HL-60 (cell line): ENCODE results near the gene NFYC.

ENCODE experiments used
- SPI1 ChIP-seq: IDR thresholded peaks from 2 replicates; pipeline ENCODE4 v1.6.1; 2012; ENCODE audit warnings: low read depth, mild to moderate bottlenecking, borderline replicate concordance
- TF ChIP-seq, protein P1 (sequence below): IDR thresholded peaks from one replicate; pipeline ENCODE4 v1.5.1; 2011; ENCODE audit warnings: low read length, control low read depth, inconsistent platforms; ENCODE audit not compliant: insufficient read depth
- TF ChIP-seq, protein P2 (sequence below): IDR thresholded peaks from 2 replicates; pipeline ENCODE4 v1.6.1; 2012; ENCODE audit warnings: low read depth; ENCODE audit not compliant: insufficient replicate concordance

DNA sequence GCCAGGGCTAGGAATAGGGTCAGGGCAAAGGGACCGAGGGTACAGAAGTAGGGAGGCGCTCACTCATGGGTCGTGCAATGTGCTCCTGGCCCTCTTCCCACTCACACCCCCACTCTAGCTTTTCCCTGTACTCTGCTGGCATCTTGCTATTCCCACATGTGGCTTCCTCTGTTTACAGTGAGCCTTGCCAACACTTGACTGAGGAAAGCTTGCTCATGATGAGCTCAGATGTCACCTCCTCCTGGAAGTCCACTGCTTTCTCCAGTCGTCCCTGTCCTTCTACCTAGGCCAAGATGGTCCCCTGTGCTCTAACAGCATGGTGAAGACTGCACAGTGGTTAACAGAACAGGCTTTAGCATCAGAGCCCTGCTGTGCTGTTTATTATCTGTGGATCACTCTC lies 18.1 kb upstream of the NFYC start:
- TF ChIP-seq, protein P1, sequence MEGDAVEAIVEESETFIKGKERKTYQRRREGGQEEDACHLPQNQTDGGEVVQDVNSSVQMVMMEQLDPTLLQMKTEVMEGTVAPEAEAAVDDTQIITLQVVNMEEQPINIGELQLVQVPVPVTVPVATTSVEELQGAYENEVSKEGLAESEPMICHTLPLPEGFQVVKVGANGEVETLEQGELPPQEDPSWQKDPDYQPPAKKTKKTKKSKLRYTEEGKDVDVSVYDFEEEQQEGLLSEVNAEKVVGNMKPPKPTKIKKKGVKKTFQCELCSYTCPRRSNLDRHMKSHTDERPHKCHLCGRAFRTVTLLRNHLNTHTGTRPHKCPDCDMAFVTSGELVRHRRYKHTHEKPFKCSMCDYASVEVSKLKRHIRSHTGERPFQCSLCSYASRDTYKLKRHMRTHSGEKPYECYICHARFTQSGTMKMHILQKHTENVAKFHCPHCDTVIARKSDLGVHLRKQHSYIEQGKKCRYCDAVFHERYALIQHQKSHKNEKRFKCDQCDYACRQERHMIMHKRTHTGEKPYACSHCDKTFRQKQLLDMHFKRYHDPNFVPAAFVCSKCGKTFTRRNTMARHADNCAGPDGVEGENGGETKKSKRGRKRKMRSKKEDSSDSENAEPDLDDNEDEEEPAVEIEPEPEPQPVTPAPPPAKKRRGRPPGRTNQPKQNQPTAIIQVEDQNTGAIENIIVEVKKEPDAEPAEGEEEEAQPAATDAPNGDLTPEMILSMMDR = no peak
- TF ChIP-seq, protein P2, sequence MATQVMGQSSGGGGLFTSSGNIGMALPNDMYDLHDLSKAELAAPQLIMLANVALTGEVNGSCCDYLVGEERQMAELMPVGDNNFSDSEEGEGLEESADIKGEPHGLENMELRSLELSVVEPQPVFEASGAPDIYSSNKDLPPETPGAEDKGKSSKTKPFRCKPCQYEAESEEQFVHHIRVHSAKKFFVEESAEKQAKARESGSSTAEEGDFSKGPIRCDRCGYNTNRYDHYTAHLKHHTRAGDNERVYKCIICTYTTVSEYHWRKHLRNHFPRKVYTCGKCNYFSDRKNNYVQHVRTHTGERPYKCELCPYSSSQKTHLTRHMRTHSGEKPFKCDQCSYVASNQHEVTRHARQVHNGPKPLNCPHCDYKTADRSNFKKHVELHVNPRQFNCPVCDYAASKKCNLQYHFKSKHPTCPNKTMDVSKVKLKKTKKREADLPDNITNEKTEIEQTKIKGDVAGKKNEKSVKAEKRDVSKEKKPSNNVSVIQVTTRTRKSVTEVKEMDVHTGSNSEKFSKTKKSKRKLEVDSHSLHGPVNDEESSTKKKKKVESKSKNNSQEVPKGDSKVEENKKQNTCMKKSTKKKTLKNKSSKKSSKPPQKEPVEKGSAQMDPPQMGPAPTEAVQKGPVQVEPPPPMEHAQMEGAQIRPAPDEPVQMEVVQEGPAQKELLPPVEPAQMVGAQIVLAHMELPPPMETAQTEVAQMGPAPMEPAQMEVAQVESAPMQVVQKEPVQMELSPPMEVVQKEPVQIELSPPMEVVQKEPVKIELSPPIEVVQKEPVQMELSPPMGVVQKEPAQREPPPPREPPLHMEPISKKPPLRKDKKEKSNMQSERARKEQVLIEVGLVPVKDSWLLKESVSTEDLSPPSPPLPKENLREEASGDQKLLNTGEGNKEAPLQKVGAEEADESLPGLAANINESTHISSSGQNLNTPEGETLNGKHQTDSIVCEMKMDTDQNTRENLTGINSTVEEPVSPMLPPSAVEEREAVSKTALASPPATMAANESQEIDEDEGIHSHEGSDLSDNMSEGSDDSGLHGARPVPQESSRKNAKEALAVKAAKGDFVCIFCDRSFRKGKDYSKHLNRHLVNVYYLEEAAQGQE = no peak
- TF ChIP-seq SPI1 = no peak
